ENCODE measurements around the gene PKP3. TPM values are rescaled to one million over a fixed set of nuclear protein-coding genes. Genes with fewer than 3 reads are reported as not detected.

The PKP3 gene
- total and polyA plus RNA-seq, 7 donors: 0.10 to 0.75 (median 0.15) TPM; not detected in 2

DNA sequence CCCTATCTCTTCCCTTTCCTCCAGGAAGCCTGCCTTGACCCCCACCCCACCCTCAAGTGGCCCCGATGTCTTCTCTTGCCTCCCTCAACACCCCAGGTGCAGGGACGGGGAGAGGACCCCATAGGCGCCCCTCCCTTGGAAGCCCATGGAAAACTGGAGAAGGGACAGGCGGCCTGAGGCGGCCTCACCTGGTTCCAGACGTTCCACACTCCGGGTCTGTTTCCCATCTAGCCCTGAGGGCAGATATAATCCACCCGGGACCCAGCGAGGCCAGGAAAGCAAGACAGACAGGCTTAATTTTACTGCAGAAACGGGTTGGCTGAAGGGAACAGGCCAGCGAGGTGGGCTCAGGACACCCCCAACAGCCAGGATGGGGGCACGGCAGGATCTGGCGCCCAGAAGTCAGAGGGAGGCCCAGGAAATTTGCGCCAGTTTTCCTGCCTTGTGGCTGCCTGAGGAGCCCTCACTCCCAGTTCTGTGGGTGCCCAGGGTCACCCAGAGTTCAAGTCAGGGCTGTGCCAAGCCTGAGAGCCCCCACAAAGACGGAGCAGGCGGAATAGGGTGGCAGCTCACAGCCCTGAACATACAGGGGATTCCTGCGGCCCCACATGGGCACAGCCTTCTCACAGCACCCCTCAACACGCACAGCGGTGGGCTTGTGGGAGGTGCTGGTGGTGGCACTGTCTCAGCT lies 23.8 kb downstream of the PKP3 start:
- 49 to 65% (median 51%) methylated on average over 18 to 19 of the region's 19 CpGs for WGBS, 3 donors
- Histone ChIP-seq H3K4me3 (peak overlapping the region; percentile 64), H3K27ac (no peak overlapping the region), H3K27me3 (ENCODE audit: insufficient read depth in 3 of 3, low read length in 2 of 3) (peaks cover 0 to 61% (median 17%) of the 10 kb centered on the region in 3 donors), H3K9me3 (no peaks in the 10 kb centered on the region), H3K4me1 (no peaks in the 10 kb centered on the region), H3K36me3 (ENCODE audit: insufficient read depth in 1 of 2, low read depth in 1 of 2) (no peaks in the 10 kb centered on the region)
- no peak for ATAC-seq
- intact Hi-C loops (cut with DNase I): no loop called here
- TF ChIP-seq, protein P1, sequence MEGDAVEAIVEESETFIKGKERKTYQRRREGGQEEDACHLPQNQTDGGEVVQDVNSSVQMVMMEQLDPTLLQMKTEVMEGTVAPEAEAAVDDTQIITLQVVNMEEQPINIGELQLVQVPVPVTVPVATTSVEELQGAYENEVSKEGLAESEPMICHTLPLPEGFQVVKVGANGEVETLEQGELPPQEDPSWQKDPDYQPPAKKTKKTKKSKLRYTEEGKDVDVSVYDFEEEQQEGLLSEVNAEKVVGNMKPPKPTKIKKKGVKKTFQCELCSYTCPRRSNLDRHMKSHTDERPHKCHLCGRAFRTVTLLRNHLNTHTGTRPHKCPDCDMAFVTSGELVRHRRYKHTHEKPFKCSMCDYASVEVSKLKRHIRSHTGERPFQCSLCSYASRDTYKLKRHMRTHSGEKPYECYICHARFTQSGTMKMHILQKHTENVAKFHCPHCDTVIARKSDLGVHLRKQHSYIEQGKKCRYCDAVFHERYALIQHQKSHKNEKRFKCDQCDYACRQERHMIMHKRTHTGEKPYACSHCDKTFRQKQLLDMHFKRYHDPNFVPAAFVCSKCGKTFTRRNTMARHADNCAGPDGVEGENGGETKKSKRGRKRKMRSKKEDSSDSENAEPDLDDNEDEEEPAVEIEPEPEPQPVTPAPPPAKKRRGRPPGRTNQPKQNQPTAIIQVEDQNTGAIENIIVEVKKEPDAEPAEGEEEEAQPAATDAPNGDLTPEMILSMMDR (IDR thresholded peaks at IDR 0.05): no peak
- DNase-seq: no peak

DNA sequence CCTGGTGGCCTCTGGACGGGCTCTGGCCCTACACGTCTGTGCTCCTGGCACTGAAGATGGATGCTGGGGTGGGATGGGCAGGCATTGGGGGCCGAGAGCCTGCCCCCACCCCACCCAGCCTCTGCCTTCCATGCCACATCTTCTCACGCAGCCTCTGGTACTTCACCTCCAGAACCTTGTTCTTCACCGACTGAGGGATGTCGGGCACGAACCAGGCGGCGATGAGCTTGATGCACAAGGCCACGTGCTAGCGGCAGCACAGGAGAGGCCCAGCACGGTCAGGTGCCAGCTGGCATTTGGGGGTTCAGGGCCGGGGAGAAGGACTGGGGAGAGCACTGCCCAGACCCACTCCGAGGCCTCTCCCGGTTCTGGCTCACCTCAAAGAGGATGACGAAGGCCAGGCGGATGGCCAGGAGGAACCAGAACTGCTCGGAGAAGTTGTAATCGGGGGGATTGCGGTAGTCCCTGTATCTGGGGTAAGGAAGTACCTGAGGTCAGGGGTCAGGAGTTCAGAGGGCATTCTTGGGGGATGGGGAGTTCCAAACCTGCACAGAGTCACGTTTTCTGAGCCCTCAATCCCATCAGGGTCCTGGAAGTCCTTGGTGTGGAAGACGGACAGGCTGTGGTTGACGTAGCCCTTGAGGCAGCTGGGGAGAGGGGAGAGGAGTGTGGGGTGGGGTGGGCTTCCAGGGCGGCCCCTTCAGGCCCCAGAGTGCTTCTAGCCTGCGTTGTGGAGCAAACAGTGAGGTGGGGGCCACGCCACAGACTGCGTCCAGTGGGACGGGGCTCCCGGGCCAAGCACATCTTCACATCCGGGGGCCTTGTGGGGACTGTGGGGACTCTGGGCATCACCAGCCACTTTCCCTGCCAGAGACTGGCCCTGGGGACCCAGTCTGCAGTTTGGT lies 24.6 kb downstream of the PKP3 start:
- intact Hi-C loops (cut with DNase I): no loop called here
- TF ChIP-seq, protein P1 (IDR thresholded peaks at IDR 0.05): no peak
- H3K4me1 ChIP-seq: no peaks in the 10 kb centered on the region
- no peak overlapping the region for H3K4me3 ChIP-seq
- no peak for ATAC-seq
- no peaks in the 10 kb centered on the region for H3K36me3 ChIP-seq (ENCODE audit: insufficient read depth in 1 of 2, low read depth in 1 of 2)
- H3K9me3 ChIP-seq: no peaks in the 10 kb centered on the region
- peaks cover 6 to 69% (median 17%) of the 10 kb centered on the region in 3 donors for H3K27me3 ChIP-seq (ENCODE audit: insufficient read depth in 3 of 3, low read length in 2 of 3)
- WGBS, 3 donors: 72 to 79% (median 76%) methylated on average over 24 to 30 of the region's 30 CpGs
- H3K27ac ChIP-seq: no peak overlapping the region
- DNase-seq: no peak

GRCh38 chr11:419248-420005 lies 25.4 kb downstream of the PKP3 start:
- 73 to 83% (median 74%) methylated on average over 19 to 20 of the region's 20 CpGs for WGBS, 3 donors
- Histone ChIP-seq H3K27me3 (ENCODE audit: insufficient read depth in 3 of 3, low read length in 2 of 3) (peaks cover 9 to 72% (median 17%) of the 10 kb centered on the region in 3 donors), H3K36me3 (ENCODE audit: insufficient read depth in 1 of 2, low read depth in 1 of 2) (no peaks in the 10 kb centered on the region), H3K4me3 (no peak overlapping the region), H3K4me1 (no peaks in the 10 kb centered on the region), H3K27ac (no peak overlapping the region), H3K9me3 (no peaks in the 10 kb centered on the region)
- TF ChIP-seq, protein P1 (IDR thresholded peaks at IDR 0.05): no peak
- peak in 1 of 4 donors; percentile 5 for ATAC-seq
- intact Hi-C loops (cut with DNase I): no loop called here
- DNase-seq: no peak

DNA sequence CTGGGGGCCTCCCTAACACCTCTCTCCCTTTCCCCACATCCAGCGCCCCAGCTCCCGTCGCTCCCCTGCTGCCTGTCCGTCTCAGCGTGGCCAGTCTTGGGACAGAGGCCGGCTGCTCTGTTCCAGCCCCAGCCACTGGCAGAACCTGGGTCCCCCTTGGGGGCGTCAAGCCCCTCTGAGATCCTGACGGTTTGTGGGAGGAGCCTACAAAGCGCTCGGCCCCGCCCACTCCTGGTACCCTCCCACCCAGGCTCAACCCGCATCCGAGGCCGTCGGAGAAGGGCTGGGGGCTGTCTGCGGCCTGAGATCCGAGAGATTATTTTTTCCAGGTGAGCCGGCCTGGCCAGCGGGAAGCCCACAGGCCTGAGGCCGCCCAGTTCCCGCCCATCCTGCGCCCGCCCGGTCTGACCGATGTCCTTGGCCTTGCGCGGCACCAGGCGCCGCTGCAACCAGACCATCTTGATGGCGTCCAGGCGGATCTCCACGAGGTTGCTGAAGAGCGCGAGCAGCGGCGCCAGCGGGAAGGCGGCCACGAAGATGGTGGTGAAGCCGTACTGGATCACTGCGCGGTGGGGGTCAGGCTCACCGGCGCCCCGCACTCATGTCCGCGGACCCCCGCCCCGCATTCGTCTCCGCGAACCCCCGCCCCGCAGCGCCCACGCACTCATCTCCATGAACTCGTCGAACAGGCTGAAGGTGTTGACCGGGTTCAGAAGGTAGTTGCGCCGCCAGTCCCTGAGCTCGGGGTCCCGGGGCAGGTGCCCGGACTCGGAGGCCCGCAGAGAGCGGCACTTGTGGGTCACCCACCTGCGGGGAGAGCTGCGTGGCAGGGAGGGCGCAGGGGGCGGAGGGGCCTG lies 26.3 kb downstream of the PKP3 start:
- H3K27me3 ChIP-seq (ENCODE audit: insufficient read depth in 3 of 3, low read length in 2 of 3): peaks cover 9 to 71% (median 17%) of the 10 kb centered on the region in 3 donors
- ATAC-seq (no peak), DNase-seq (peak; percentile 12 to 50)
- H3K9me3 ChIP-seq: no peaks in the 10 kb centered on the region
- H3K36me3 ChIP-seq (ENCODE audit: insufficient read depth in 1 of 2, low read depth in 1 of 2): no peaks in the 10 kb centered on the region
- H3K27ac ChIP-seq: no peak overlapping the region
- intact Hi-C loops (cut with DNase I): no loop called here
- TF ChIP-seq, protein P1 (IDR thresholded peaks at IDR 0.05): no peak
- WGBS, 3 donors: 43 to 54% (median 51%) methylated on average over 66 to 71 of the region's 71 CpGs
- H3K4me1 ChIP-seq: no peaks in the 10 kb centered on the region
- H3K4me3 ChIP-seq: no peak overlapping the region

Data from psoas muscle (tissue), 8 donors.